ENCODE data around the gene TMEM98.

Gene TMEM98

GRCh38 chr17:32936186-32936893 is 8.4 kb downstream of the TMEM98 start:
- no peak for DNase-seq (ENCODE audit: low spot score)
- Histone ChIP-seq H3K4me3 (no peak overlapping the region), H3K27ac (peak overlapping the region in 1 of 2 donors; percentile 17)
- TF ChIP-seq CTCF (IDR thresholded peaks at IDR 0.05): no peak

- Histone ChIP-seq H3K27ac (peak overlapping the region; percentile 17 to 52), H3K4me3 (peak overlapping the region; percentile 25)
- no peak for DNase-seq (ENCODE audit: low spot score)
- TF ChIP-seq CTCF (IDR thresholded peaks at IDR 0.05): peak; percentile 63
Measured at GRCh38 chr17:32936894-32937500, 9.0 kb downstream of the TMEM98 start.

- no peak for DNase-seq (ENCODE audit: low spot score)
- H3K4me3 ChIP-seq: no peak overlapping the region
- no peak for TF ChIP-seq CTCF (IDR thresholded peaks at IDR 0.05)
- no peak overlapping the region for H3K27ac ChIP-seq
Measured at GRCh38 chr17:32940706-32941390, 12.9 kb downstream of the TMEM98 start.

DNA sequence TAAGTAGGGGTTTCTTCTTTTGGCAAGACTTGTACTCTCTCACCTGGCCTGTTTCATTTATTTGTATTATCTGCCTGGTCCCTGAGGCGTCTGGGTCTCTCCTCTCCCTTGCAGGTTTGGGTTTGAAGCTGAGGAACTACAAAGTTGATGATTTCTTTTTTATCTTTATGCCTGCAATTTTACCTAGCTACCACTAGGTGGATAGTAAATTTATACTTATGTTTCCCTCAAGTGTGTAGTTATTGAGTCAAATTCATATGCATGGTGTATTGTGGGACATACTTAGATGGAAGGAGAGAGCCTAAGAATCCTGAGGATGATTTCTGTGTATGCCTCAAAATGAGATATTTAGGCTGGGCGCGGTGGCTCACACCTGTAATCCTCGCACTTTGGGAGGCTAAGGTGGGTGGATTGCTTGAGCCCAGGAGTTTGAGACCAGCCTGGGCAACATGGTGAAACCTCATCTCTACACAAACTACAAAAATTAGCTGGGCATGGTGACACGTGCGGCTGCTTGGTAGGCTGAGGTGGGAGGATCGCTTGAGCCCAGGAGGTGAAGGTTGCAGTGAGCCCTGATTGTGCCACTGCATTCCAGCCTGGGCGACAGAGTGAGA is 13.6 kb downstream of the TMEM98 start:
- TF ChIP-seq CTCF (IDR thresholded peaks at IDR 0.05): no peak
- Histone ChIP-seq H3K4me3 (no peak overlapping the region), H3K27ac (no peak overlapping the region)
- no peak for DNase-seq (ENCODE audit: low spot score)

DNA sequence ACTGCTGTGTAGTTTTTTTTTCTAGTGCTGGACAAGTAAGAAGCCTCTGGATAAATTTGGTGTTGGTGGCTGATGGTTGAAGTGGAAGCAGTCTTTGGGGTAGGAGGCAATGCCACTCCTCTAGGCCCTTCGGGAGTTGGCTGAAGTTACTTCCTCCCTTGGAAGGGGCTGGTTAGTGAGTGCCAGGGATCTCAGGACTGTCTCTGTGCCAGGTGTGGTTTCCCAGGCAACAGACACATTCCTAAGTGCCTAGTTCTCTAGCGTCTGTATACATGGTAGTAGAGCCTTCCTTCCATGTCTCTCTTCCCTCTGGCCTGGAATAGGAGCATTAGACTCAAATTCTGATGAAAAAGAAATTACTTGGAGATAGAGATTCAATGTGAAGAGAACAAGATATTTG is 15.3 kb downstream of the TMEM98 start:
- DNase-seq (ENCODE audit: low spot score): no peak
- no peak for TF ChIP-seq CTCF (IDR thresholded peaks at IDR 0.05)
- H3K4me3 ChIP-seq: no peak overlapping the region
- peak overlapping the region in 1 of 2 donors; percentile 5 for H3K27ac ChIP-seq

GRCh38 chr17:32943647-32944191 is 15.8 kb downstream of the TMEM98 start:
- Histone ChIP-seq H3K4me3 (no peak overlapping the region), H3K27ac (peak overlapping the region in 1 of 2 donors; percentile 5)
- DNase-seq (ENCODE audit: low spot score): no peak
- TF ChIP-seq CTCF (IDR thresholded peaks at IDR 0.05): no peak

Data from coronary artery (tissue), 2 donors.